GM12878 (cell line): Measurements from ENCODE around the gene SDR9C7.
"Not testable (repeated sequence)": the region's sequence is repeated elsewhere in the genome, so short reads cannot be mapped to it uniquely, and the experiment has no call there.

Experiments used
- CEBPB ChIP-seq, 2 experiments: fragments of 150-350 bp in 1 of 2; IDR thresholded peaks; 2 replicates each; pipeline ENCODE4 v1.6.1; 2012 to 2014; ENCODE audit warnings: low read depth in 2 of 2, low read length in 2 of 2, borderline replicate concordance in 1 of 2, inconsistent platforms in 1 of 2
- CREB1 ChIP-seq: IDR thresholded peaks from 2 replicates; pipeline ENCODE4 v1.6.1; 2012; ENCODE audit warnings: low read depth, mild to moderate bottlenecking, inconsistent platforms
- ESRRA ChIP-seq: IDR thresholded peaks from 2 replicates; pipeline ENCODE4 v1.6.1; 2012; ENCODE audit warnings: mild to moderate bottlenecking, low read length, improper control_type of control experiment
- POLR2A ChIP-seq: IDR thresholded peaks from 2 replicates; pipeline ENCODE4 v1.6.1; 2011; ENCODE audit warnings: low read depth, mild to moderate bottlenecking, low read length
- POLR2AphosphoS5 ChIP-seq: IDR thresholded peaks from 2 replicates; pipeline ENCODE4 v1.6.1; 2011; ENCODE audit warnings: mild to moderate bottlenecking, low read length, inconsistent platforms
- POU2F2 ChIP-seq: IDR thresholded peaks from 3 replicates; pipeline ENCODE4 v1.6.1; 2011; ENCODE audit warnings: low read depth, mild to moderate bottlenecking, low read length, borderline replicate concordance
- RAD21 ChIP-seq: IDR thresholded peaks from 2 replicates; pipeline ENCODE4 v1.6.1; 2011; ENCODE audit warnings: mild to moderate bottlenecking, low read depth, low read length, moderate library complexity; ENCODE audit not compliant: insufficient read depth
- RFX5 ChIP-seq: IDR thresholded peaks from 2 replicates; pipeline ENCODE4 v1.6.1; 2011; ENCODE audit warnings: low read depth, low read length, improper control_type of control experiment
- SPI1 ChIP-seq: IDR thresholded peaks from 2 replicates; pipeline ENCODE4 v1.6.1; 2011; ENCODE audit warnings: low read depth, mild to moderate bottlenecking, low read length, moderate library complexity, borderline replicate concordance; ENCODE audit not compliant: insufficient read depth
- TAF1 ChIP-seq: IDR thresholded peaks from 2 replicates; pipeline ENCODE4 v1.6.1; 2011; ENCODE audit warnings: mild to moderate bottlenecking, low read depth, low read length, borderline replicate concordance
- TF ChIP-seq, protein P1 (sequence below), 3 experiments: IDR thresholded peaks in 2 of 3; conservative IDR thresholded peaks in 1 of 3; 2 replicates each; pipeline ENCODE4 v1.5.1; 2011; ENCODE audit warnings: low read depth in 3 of 3, low read length in 3 of 3, mild to moderate bottlenecking in 3 of 3, control low read depth in 2 of 3, moderate library complexity in 2 of 3, inconsistent platforms in 1 of 3, mixed read lengths in 1 of 3; ENCODE audit not compliant: control insufficient read depth in 2 of 3, insufficient read depth in 1 of 3; ENCODE audit errors: extremely low read depth in 1 of 3
- TF ChIP-seq, protein P2 (sequence below): fragments of 450-650 bp; formaldehyde crosslinking; IDR thresholded peaks from 2 replicates; pipeline ENCODE4 v1.5.0; 2022; ENCODE audit warnings: mild to moderate bottlenecking, missing genetic modification characterization
- TF ChIP-seq, protein P3 (sequence below): IDR thresholded peaks from 2 replicates; pipeline ENCODE4 v1.6.1; 2012; ENCODE audit warnings: low read depth, low read length, improper control_type of control experiment
- TF ChIP-seq, protein P4 (sequence below): IDR thresholded peaks from 2 replicates; pipeline ENCODE4 v1.6.1; 2011; ENCODE audit warnings: low read depth, low read length, improper control_type of control experiment, borderline replicate concordance

DNA sequence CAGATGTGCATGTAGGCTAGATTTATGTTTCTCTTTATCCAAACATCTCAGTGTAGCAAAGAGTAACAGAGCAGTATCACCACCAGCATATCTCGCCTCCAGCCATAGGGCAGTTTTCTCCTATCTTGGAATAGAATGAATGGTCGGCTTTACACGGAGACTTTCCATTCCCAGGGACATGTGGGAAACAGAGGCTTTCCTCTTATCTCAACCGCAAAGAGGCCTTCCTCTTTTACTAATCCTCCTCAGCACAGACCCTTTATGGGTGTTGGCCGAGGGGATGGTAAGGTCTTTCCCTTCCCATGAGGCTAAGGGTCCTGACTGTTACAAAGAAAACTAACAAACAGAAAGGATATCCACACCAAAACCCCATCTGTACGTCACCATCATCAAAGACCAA, 34.7 kb upstream of the SDR9C7 start:
- not testable (repeated sequence) for TF ChIP-seq ESRRA; TAF1; RFX5; RAD21; SPI1; POLR2A; CEBPB (IDR thresholded peaks at IDR 0.05; ENCODE audit: borderline replicate concordance in 1 of 2, low read depth in 2 of 2, low read length in 2 of 2); POU2F2; POLR2AphosphoS5; CREB1
- TF ChIP-seq, protein P1, sequence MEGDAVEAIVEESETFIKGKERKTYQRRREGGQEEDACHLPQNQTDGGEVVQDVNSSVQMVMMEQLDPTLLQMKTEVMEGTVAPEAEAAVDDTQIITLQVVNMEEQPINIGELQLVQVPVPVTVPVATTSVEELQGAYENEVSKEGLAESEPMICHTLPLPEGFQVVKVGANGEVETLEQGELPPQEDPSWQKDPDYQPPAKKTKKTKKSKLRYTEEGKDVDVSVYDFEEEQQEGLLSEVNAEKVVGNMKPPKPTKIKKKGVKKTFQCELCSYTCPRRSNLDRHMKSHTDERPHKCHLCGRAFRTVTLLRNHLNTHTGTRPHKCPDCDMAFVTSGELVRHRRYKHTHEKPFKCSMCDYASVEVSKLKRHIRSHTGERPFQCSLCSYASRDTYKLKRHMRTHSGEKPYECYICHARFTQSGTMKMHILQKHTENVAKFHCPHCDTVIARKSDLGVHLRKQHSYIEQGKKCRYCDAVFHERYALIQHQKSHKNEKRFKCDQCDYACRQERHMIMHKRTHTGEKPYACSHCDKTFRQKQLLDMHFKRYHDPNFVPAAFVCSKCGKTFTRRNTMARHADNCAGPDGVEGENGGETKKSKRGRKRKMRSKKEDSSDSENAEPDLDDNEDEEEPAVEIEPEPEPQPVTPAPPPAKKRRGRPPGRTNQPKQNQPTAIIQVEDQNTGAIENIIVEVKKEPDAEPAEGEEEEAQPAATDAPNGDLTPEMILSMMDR (IDR thresholded peaks at IDR 0.05 in 2 of 3, conservative IDR thresholded peaks at IDR 0.05 in 1 of 3; ENCODE audit: control insufficient read depth in 2 of 3, extremely low read depth in 1 of 3, insufficient read depth in 1 of 3, low read depth in 3 of 3, low read length in 3 of 3): not testable (repeated sequence)
- TF ChIP-seq, protein P2, sequence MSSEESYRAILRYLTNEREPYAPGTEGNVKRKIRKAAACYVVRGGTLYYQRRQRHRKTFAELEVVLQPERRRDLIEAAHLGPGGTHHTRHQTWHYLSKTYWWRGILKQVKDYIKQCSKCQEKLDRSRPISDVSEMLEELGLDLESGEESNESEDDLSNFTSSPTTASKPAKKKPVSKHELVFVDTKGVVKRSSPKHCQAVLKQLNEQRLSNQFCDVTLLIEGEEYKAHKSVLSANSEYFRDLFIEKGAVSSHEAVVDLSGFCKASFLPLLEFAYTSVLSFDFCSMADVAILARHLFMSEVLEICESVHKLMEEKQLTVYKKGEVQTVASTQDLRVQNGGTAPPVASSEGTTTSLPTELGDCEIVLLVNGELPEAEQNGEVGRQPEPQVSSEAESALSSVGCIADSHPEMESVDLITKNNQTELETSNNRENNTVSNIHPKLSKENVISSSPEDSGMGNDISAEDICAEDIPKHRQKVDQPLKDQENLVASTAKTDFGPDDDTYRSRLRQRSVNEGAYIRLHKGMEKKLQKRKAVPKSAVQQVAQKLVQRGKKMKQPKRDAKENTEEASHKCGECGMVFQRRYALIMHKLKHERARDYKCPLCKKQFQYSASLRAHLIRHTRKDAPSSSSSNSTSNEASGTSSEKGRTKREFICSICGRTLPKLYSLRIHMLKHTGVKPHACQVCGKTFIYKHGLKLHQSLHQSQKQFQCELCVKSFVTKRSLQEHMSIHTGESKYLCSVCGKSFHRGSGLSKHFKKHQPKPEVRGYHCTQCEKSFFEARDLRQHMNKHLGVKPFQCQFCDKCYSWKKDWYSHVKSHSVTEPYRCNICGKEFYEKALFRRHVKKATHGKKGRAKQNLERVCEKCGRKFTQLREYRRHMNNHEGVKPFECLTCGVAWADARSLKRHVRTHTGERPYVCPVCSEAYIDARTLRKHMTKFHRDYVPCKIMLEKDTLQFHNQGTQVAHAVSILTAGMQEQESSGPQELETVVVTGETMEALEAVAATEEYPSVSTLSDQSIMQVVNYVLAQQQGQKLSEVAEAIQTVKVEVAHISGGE: not testable (repeated sequence)
- TF ChIP-seq, protein P3, sequence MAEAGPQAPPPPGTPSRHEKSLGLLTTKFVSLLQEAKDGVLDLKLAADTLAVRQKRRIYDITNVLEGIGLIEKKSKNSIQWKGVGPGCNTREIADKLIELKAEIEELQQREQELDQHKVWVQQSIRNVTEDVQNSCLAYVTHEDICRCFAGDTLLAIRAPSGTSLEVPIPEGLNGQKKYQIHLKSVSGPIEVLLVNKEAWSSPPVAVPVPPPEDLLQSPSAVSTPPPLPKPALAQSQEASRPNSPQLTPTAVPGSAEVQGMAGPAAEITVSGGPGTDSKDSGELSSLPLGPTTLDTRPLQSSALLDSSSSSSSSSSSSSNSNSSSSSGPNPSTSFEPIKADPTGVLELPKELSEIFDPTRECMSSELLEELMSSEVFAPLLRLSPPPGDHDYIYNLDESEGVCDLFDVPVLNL: not testable (repeated sequence)
- TF ChIP-seq, protein P4, sequence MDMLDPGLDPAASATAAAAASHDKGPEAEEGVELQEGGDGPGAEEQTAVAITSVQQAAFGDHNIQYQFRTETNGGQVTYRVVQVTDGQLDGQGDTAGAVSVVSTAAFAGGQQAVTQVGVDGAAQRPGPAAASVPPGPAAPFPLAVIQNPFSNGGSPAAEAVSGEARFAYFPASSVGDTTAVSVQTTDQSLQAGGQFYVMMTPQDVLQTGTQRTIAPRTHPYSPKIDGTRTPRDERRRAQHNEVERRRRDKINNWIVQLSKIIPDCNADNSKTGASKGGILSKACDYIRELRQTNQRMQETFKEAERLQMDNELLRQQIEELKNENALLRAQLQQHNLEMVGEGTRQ: not testable (repeated sequence)
